Nephron (organoid): ENCODE data around the gene STARD10.
A peak's percentile ranks its signal among the peaks of the same experiment; 100 is the strongest.

Experiments
- H3K27ac Mint-ChIP-seq, 3 experiments: 2 replicates each; pipeline ENCODE4 v1.8.0; 2020; ENCODE audit warnings: mixed read lengths in 3 of 3, mild to moderate bottlenecking in 2 of 3, moderate library complexity in 1 of 3
- H3K27me3 Mint-ChIP-seq: 2 replicates; pipeline ENCODE4 v1.8.0; 2021; ENCODE audit warnings: low read depth, mild to moderate bottlenecking, moderate library complexity, mixed read lengths
- H3K36me3 Mint-ChIP-seq: 2 replicates; pipeline ENCODE4 v1.8.0; 2020; ENCODE audit warnings: low read depth, mixed read lengths
- H3K4me1 Mint-ChIP-seq: 2 replicates; pipeline ENCODE4 v1.8.0; 2020; ENCODE audit warnings: mixed read lengths
- H3K4me3 Mint-ChIP-seq, 3 experiments: 2 replicates each; pipeline ENCODE4 v1.8.0; 2020; ENCODE audit warnings: mild to moderate bottlenecking in 3 of 3, mixed read lengths in 3 of 3, moderate library complexity in 2 of 3
- H3K9me3 Mint-ChIP-seq: 2 replicates; pipeline ENCODE4 v1.8.0; 2020; ENCODE audit warnings: mixed read lengths
- CTCF ChIP-seq, 3 experiments: fragments of 200-600 bp; sonication (generic); IDR thresholded peaks; one replicate each; pipeline ENCODE4 v1.5.0; 2021; ENCODE audit warnings: antibody characterized with exemption in 3 of 3; ENCODE audit not compliant: unreplicated experiment in 3 of 3

STARD10 gene

GRCh38 chr11:72754544-72755155 lies 39.2 kb downstream of the STARD10 start:
- H3K4me1 Mint-ChIP-seq: peaks cover 21% of the 10 kb centered on the region
- H3K9me3 Mint-ChIP-seq: no peaks in the 10 kb centered on the region
- H3K27me3 Mint-ChIP-seq: peaks cover 9% of the 10 kb centered on the region
- no peak overlapping the region for H3K4me3 Mint-ChIP-seq
- H3K36me3 Mint-ChIP-seq: peaks cover 17% of the 10 kb centered on the region
- TF ChIP-seq CTCF (IDR thresholded peaks at IDR 0.05; ENCODE audit: unreplicated experiment in 3 of 3): no peak
- no peak overlapping the region for H3K27ac Mint-ChIP-seq

GRCh38 chr11:72754149-72754543 lies 39.7 kb downstream of the STARD10 start:
- Mint-ChIP-seq H3K9me3 (no peaks in the 10 kb centered on the region), H3K27me3 (peaks cover 6% of the 10 kb centered on the region), H3K4me1 (peaks cover 16% of the 10 kb centered on the region), H3K27ac (no peak overlapping the region), H3K36me3 (peaks cover 17% of the 10 kb centered on the region), H3K4me3 (no peak overlapping the region)
- no peak for TF ChIP-seq CTCF (IDR thresholded peaks at IDR 0.05; ENCODE audit: unreplicated experiment in 3 of 3)

- no peak for TF ChIP-seq CTCF (IDR thresholded peaks at IDR 0.05; ENCODE audit: unreplicated experiment in 3 of 3)
- no peak overlapping the region for H3K27ac Mint-ChIP-seq
- H3K36me3 Mint-ChIP-seq: peaks cover 17% of the 10 kb centered on the region
- no peaks in the 10 kb centered on the region for H3K9me3 Mint-ChIP-seq
- H3K27me3 Mint-ChIP-seq: peaks cover 6% of the 10 kb centered on the region
- H3K4me3 Mint-ChIP-seq: peak overlapping the region; percentile 84 to 90 (median 88)
- peaks cover 10% of the 10 kb centered on the region for H3K4me1 Mint-ChIP-seq
These were observed 40.3 kb downstream of the STARD10 start for GRCh38 chr11:72753341-72754148.

GRCh38 chr11:72752088-72752914 lies 41.5 kb downstream of the STARD10 start, which contains the start of gene ARAP1:
TSS of gene ARAP1 (minus strand) at chr11:72752408. CDS start at chr11:72727128, 25,280 bp downstream.
- TF ChIP-seq CTCF (IDR thresholded peaks at IDR 0.05; ENCODE audit: unreplicated experiment in 3 of 3): no peak

GRCh38 chr11:72751116-72752087 lies 42.4 kb downstream of the STARD10 start:
- TF ChIP-seq CTCF (IDR thresholded peaks at IDR 0.05; ENCODE audit: unreplicated experiment in 3 of 3): no peak
- Mint-ChIP-seq H3K4me1 (peaks cover 6% of the 10 kb centered on the region), H3K9me3 (no peaks in the 10 kb centered on the region)

More at GRCh38 chr11:72752088-72752914, 41.5 kb downstream of the STARD10 start, which contains the start of gene ARAP1:
- Mint-ChIP-seq H3K4me3 (peak within 1 kb of the TSS; percentile 84 to 90 (median 88)), H3K36me3 (peaks cover 17% of the 10 kb centered on the region), H3K9me3 (no peaks in the 10 kb centered on the region), H3K4me1 (peaks cover 6% of the 10 kb centered on the region), H3K27ac (peak within 1 kb of the TSS in 2 of 3 experiments; percentile 6 to 11), H3K27me3 (peaks cover 6% of the 10 kb centered on the region)

More at GRCh38 chr11:72751116-72752087, 42.4 kb downstream of the STARD10 start:
- Mint-ChIP-seq H3K36me3 (peaks cover 8% of the 10 kb centered on the region), H3K4me3 (peak overlapping the region; percentile 74 to 88 (median 76)), H3K27ac (no peak overlapping the region), H3K27me3 (peaks cover 6% of the 10 kb centered on the region)
